HG03354 (cell line): Measurements from ENCODE around the gene CD7.

Experiments used
- ATAC-seq: cut with Tn5 transposase; IDR thresholded peaks from one replicate; pipeline ENCODE4 v1.9.1; 2021; ENCODE audit warnings: mild to moderate bottlenecking; ENCODE audit not compliant: unreplicated experiment, poor library complexity, severe bottlenecking

The CD7 gene

GRCh38 chr17:82330322-82331239 is 13.2 kb upstream of the CD7 start:
- no peak for ATAC-seq

GRCh38 chr17:82329683-82330321 is 12.4 kb upstream of the CD7 start:
- ATAC-seq, result no peak

GRCh38 chr17:82328994-82329507 is 11.6 kb upstream of the CD7 start:
- no peak for ATAC-seq

- no peak for ATAC-seq
Observed at GRCh38 chr17:82328141-82328993, 11.0 kb upstream of the CD7 start.

GRCh38 chr17:82327757-82328140 is 10.3 kb upstream of the CD7 start:
- ATAC-seq, result no peak

- ATAC-seq, result no peak
Observed at GRCh38 chr17:82327289-82327688, 9.9 kb upstream of the CD7 start.

GRCh38 chr17:82325286-82326180 is 8.1 kb upstream of the CD7 start:
- no peak for ATAC-seq

- ATAC-seq, result no peak
Observed at GRCh38 chr17:82324566-82325285, 7.3 kb upstream of the CD7 start.

GRCh38 chr17:82323514-82324234 is 6.3 kb upstream of the CD7 start:
- ATAC-seq, result no peak

- no peak for ATAC-seq
Observed at GRCh38 chr17:82322526-82323453, 5.4 kb upstream of the CD7 start.

- no peak for ATAC-seq
Observed at GRCh38 chr17:82321947-82322466, 4.6 kb upstream of the CD7 start.

GRCh38 chr17:82320956-82321927 is 3.8 kb upstream of the CD7 start:
- no peak for ATAC-seq

- ATAC-seq, result no peak
Observed at GRCh38 chr17:82320140-82320840, 2.9 kb upstream of the CD7 start.

GRCh38 chr17:82319619-82320062 is 2.2 kb upstream of the CD7 start:
- ATAC-seq, result no peak
